Uterus (tissue), 2 donors: ENCODE data around the gene ALS2.

Source experiments
- POLR2A ChIP-seq, 2 donors: fragments of 450-650 bp; IDR thresholded peaks; one replicate each; pipeline ENCODE4 v1.6.1; 2016; ENCODE audit warnings: antibody characterized with exemption in 2 of 2, mild to moderate bottlenecking in 1 of 2, moderate library complexity in 1 of 2
- TF ChIP-seq, protein P1 (sequence below), 4 experiments: fragments of 200-600 bp in 2 of 4; fragments of 450-650 bp in 2 of 4; sonication (generic) in 2 of 4; IDR thresholded peaks; one replicate each; pipeline ENCODE4 v1.5.1; 2016 to 2019; ENCODE audit warnings: antibody characterized with exemption in 4 of 4, mild to moderate bottlenecking in 2 of 4, moderate library complexity in 1 of 4

DNA sequence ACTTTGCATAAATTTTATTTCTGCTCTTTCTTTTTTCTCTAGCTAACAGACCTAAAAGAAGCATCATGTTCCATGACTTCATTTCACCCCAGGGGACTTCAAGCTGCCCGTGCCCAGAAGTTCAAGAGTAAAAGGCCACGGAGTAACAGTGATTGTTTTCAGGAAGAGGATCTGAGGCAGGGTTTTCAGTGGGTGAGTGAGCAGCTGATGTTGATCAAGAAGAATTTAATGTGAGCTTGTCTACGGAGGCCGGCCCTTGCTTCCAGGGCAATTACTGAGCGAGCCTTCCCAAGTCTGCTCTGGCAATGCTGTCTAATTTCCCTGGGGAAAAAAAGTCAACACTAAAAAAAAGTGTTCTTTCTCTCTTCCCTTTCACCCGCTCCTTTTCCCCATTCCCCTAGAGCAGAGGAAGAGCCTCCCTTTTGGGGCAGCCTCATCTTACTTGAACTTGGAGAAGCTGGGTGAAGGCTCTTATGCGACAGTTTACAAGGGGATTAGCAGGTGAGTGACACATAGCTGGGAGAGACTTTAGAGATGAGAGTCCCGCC is 26.8 kb upstream of the ALS2 start:
- TF ChIP-seq, protein P1, sequence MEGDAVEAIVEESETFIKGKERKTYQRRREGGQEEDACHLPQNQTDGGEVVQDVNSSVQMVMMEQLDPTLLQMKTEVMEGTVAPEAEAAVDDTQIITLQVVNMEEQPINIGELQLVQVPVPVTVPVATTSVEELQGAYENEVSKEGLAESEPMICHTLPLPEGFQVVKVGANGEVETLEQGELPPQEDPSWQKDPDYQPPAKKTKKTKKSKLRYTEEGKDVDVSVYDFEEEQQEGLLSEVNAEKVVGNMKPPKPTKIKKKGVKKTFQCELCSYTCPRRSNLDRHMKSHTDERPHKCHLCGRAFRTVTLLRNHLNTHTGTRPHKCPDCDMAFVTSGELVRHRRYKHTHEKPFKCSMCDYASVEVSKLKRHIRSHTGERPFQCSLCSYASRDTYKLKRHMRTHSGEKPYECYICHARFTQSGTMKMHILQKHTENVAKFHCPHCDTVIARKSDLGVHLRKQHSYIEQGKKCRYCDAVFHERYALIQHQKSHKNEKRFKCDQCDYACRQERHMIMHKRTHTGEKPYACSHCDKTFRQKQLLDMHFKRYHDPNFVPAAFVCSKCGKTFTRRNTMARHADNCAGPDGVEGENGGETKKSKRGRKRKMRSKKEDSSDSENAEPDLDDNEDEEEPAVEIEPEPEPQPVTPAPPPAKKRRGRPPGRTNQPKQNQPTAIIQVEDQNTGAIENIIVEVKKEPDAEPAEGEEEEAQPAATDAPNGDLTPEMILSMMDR (IDR thresholded peaks at IDR 0.05), result no peak
- TF ChIP-seq POLR2A (IDR thresholded peaks at IDR 0.05), result no peak
